Psoas muscle (tissue), 8 donors: ENCODE measurements around the gene ZNF710. TPM values are rescaled to one million over a fixed set of nuclear protein-coding genes. Genes with fewer than 3 reads are reported as not detected.
"Not testable (repeated sequence)": the region's sequence is repeated elsewhere in the genome, so short reads cannot be mapped to it uniquely, and the experiment has no call there.

Experiments used
- ATAC-seq, 4 donors: fragments of 200-7000 bp; cut with Tn5 transposase; one replicate each; pipeline ENCODE4 v1.9.1; 2020; ENCODE audit warnings: moderate library complexity in 3 of 4, mild to moderate bottlenecking in 2 of 4
- DNase-seq, 2 donors: peaks; one replicate each; pipeline ENCODE4 v3.0.0-alpha.2; 2020
- H3K27ac ChIP-seq: fragments of 200-600 bp; one replicate; pipeline ENCODE4 v1.8.0; 2022
- H3K27me3 ChIP-seq, 3 donors: fragments of 200-600 bp in 1 of 3; one replicate each; pipeline versions ENCODE4 v1.6.1 to v1.8.0; 2013 to 2022; ENCODE audit warnings: low read length in 2 of 3, mild to moderate bottlenecking in 2 of 3, moderate library complexity in 1 of 3; ENCODE audit not compliant: insufficient read depth in 3 of 3
- H3K36me3 ChIP-seq, 2 donors: fragments of 200-600 bp in 1 of 2; one replicate each; pipeline versions ENCODE4 v1.6.1 to v1.8.0; 2013 to 2022; ENCODE audit warnings: low read depth in 1 of 2, mild to moderate bottlenecking in 1 of 2, moderate library complexity in 1 of 2; ENCODE audit not compliant: insufficient read depth in 1 of 2
- H3K4me1 ChIP-seq: fragments of 200-600 bp; one replicate; pipeline ENCODE4 v1.8.0; 2022
- H3K4me3 ChIP-seq: fragments of 200-600 bp; one replicate; pipeline ENCODE4 v1.8.0; 2022; ENCODE audit warnings: mild to moderate bottlenecking
- H3K9me3 ChIP-seq: fragments of 200-600 bp; one replicate; pipeline ENCODE4 v1.8.0; 2022
- WGBS, 3 donors: extraction: QIAGEN DNeasy Blood & Tissue Kit; methylation state at CpG; one replicate each; pipeline versions ENCODE4 v1.1.6 to v1.1.7; 2013; 5-methylcytosine and 5-hydroxymethylcytosine counted together
- intact Hi-C, 2 donors: fragments of 100-400 bp; cut with DNase I; formaldehyde crosslinking; loops; one replicate each; pipeline versions ENCODE4 v1.11.0 to v1.14.2; 2022
- polyA plus RNA-seq, 3 donors: library from polyadenylated mRNA; stranded (reverse); fragments of 200-250 nt; gene quantifications; one replicate each; pipeline ENCODE4 v1.2.3, GENCODE V29; 2013
- total RNA-seq, 4 donors: library from RNA; stranded (reverse); fragmentation: NEBNext Ultra II Directional in 2 of 4; extraction: Animal tissue kit (Norgen Biotek cat#: 25700) in 2 of 4; gene quantifications; one replicate each; pipeline versions ENCODE4 v1.2.1 to v1.2.4, GENCODE V29; 2021 to 2023
- TF ChIP-seq, protein P1 (sequence below): fragments of 200-600 bp; IDR thresholded peaks from one replicate; pipeline ENCODE4 v1.8.0; 2022; ENCODE audit warnings: antibody characterized with exemption
- donor health status: healthy with polysubstance abuse.
- donor health status: DM: no; HTN: no; CAD: no; lungs with moderate emphysema.
- donor health status: Bipolar disorder and iron deficiency.
- donor health status: healthy.
- donor health status: DM: yes; HTN: yes; CAD: no.
- donor health status: DM: no; HTN: no; CAD: no.
- donor health status: DM: no; HTN: no; CAD: no.
- donor health status: DM: yes; HTN: yes; CAD: no.

The ZNF710 gene
- total and polyA plus RNA-seq, 7 donors, result 1.3 to 8.1 (median 4.5) TPM

DNA sequence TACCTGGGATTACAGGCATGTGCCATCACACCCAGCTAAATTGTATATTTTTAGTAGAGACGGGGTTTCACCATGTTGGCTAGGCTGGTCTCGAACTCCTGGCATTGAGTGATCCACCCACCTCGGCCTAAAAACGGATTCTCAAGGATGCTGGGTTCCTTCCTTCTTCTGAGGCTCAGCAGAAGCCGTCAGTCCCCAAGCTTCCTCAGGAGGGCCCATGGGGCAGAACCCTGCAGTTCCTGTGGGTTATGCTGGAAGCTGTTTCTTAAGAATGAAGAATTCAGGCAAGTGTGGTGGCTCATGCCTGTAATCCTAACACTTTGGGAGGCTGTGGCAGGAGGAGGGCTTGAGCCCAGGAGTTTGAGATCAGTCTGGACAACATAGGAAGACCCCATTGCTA, 29.0 kb upstream of the ZNF710 start:
- ATAC-seq, result no peak
- TF ChIP-seq, protein P1, sequence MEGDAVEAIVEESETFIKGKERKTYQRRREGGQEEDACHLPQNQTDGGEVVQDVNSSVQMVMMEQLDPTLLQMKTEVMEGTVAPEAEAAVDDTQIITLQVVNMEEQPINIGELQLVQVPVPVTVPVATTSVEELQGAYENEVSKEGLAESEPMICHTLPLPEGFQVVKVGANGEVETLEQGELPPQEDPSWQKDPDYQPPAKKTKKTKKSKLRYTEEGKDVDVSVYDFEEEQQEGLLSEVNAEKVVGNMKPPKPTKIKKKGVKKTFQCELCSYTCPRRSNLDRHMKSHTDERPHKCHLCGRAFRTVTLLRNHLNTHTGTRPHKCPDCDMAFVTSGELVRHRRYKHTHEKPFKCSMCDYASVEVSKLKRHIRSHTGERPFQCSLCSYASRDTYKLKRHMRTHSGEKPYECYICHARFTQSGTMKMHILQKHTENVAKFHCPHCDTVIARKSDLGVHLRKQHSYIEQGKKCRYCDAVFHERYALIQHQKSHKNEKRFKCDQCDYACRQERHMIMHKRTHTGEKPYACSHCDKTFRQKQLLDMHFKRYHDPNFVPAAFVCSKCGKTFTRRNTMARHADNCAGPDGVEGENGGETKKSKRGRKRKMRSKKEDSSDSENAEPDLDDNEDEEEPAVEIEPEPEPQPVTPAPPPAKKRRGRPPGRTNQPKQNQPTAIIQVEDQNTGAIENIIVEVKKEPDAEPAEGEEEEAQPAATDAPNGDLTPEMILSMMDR, result no peak
- WGBS, 3 donors, result 80 to 82% (median 80%) methylated on average over 5 of the region's 5 CpGs
- Histone ChIP-seq H3K9me3 (no peaks in the 10 kb centered on the region), H3K36me3 (no peaks in the 10 kb centered on the region), H3K27ac (no peak overlapping the region), H3K27me3 (no peaks in the 10 kb centered on the region), H3K4me3 (no peak overlapping the region), H3K4me1 (peaks cover 4% of the 10 kb centered on the region)
- intact Hi-C loops, result no loop called here
- DNase-seq, result no peak

DNA sequence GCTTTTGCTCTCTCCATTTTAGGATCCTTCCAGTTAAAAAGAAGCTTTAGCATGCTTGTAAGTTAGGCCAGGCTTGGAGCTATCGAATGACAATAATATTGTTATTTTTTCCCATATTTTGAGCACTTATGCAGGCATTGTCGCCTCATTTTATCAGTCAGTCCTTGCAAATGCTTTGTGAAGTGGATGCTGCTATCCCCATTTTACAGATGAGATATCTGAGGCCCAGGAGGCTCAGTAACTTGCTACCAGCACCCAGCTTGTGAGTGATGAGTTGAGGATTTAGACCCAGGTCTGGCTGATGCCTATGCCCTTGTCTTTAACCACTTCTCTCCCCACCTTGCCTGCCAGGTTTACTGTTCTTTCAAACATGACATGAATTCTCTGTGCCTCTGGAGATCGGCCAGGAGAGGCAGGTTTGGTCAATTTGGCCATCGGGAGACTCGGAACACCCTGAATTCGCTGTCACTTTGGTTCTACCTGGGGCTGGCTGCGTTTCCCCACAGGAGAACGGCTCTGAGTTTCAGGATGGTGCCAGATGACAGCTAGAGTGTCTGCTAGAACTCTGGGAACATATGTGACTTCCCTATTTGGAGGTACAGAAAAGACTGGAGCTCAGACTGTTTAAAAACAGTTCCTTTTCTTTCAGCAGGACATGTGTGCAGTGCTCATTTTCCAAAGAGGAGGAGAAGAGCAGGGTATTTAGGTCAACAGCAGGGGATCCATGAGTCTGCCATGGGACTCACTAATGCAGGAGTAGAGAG, 25.5 kb upstream of the ZNF710 start:
- Histone ChIP-seq H3K27me3 (no peaks in the 10 kb centered on the region), H3K27ac (no peak overlapping the region), H3K36me3 (no peaks in the 10 kb centered on the region), H3K4me1 (peaks cover 4% of the 10 kb centered on the region), H3K4me3 (no peak overlapping the region), H3K9me3 (no peaks in the 10 kb centered on the region)
- ATAC-seq (no peak), DNase-seq (no peak)
- TF ChIP-seq, protein P1, result no peak
- 84% methylated on average over 8 of the region's 8 CpGs for WGBS, 3 donors
- intact Hi-C loops, result no loop called here

DNA sequence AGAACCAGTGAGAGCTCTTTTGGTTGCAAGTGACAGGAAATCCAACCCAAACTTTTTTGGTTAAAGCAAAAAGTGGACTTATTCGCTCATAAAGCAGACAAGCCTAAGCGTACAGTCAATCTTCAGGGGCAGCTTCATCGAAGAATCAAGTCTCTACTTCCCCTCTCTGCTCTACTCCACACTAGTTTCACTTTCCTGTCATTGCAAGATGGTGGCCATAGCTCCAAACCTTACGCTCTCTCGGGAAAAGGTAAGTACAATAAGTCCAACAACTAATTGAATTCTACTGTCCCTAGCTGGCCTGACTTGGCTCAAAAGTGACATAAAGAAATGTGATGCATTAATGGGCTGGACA, 24.9 kb upstream of the ZNF710 start:
- WGBS, 3 donors, result 88 to 92% (median 89%) methylated on average over 5 of the region's 5 CpGs
- no peak overlapping the region for H3K4me3 ChIP-seq
- H3K36me3 ChIP-seq, result no peaks in the 10 kb centered on the region
- intact Hi-C loops, result no loop called here
- no peaks in the 10 kb centered on the region for H3K27me3 ChIP-seq
- peaks cover 4% of the 10 kb centered on the region for H3K4me1 ChIP-seq
- ATAC-seq, result no peak
- H3K27ac ChIP-seq, result no peak overlapping the region
- no peak for DNase-seq
- H3K9me3 ChIP-seq, result no peaks in the 10 kb centered on the region
- TF ChIP-seq, protein P1, result no peak

DNA sequence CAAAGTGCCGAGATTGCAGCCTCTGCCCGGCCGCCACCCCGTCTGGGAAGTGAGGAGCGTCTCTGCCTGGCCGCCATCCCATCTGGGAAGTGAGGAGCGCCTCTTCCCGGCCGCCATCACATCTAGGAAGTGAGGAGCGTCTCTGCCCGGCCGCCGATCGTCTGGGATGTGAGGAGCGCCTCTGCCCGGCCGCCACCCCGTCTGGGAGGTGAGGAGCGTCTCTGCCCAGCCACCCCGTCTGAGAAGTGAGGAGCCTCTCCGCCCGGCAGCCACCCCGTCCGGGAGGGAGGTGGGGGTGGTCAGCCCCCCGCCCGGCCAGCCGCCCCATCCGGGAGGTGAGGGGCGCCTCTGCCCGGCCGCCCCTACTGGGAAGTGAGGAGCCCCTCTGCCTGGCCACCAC, 23.3 kb upstream of the ZNF710 start:
- intact Hi-C loops, H3K4me1 ChIP-seq, H3K36me3 ChIP-seq, H3K27ac ChIP-seq, DNase-seq, ATAC-seq, H3K9me3 ChIP-seq, H3K27me3 ChIP-seq, H3K4me3 ChIP-seq: not testable (repeated sequence)
- WGBS, 3 donors, result 95 to 99% (median 95%) methylated on average over 11 to 28 of the region's 31 CpGs

DNA sequence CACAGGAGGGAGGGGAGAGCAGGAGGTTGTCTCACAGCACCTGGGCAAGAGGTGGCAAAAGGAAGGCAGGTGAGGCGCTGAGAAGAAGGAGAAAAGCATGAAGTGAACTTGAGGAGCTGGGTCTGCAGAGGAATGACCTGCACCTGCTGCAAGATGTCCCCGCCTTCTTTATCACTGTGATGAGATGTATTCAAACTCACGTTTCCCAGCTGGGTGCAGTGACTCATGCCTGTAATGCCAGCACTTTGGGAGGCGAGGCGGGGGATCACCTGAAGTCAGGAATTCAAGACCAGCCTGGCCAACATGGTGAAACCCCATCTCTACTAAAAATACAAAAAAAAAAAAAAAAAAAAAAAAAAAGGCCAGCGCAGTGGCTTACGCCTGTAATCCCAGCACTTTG, 22.2 kb upstream of the ZNF710 start:
- Histone ChIP-seq H3K9me3 (no peaks in the 10 kb centered on the region), H3K4me1 (no peaks in the 10 kb centered on the region), H3K4me3 (no peak overlapping the region), H3K27ac (no peak overlapping the region), H3K36me3 (no peaks in the 10 kb centered on the region), H3K27me3 (no peaks in the 10 kb centered on the region)
- intact Hi-C loops, result no loop called here
- 82 to 91% (median 90%) methylated on average over 5 to 7 of the region's 7 CpGs for WGBS, 3 donors
- DNase-seq (no peak), ATAC-seq (no peak)
- TF ChIP-seq, protein P1, result no peak
